Erythroblast (primary cell): ENCODE data around the gene INF2.

Experiments
- GATA1 ChIP-seq: IDR thresholded peaks from 2 replicates; pipeline ENCODE4 v1.6.1; 2011; ENCODE audit warnings: low read depth, mild to moderate bottlenecking, control low read depth, low read length, moderate library complexity
- POLR2A ChIP-seq: IDR thresholded peaks from 2 replicates; pipeline ENCODE4 v1.6.1; 2011; ENCODE audit warnings: mild to moderate bottlenecking, low read length

DNA sequence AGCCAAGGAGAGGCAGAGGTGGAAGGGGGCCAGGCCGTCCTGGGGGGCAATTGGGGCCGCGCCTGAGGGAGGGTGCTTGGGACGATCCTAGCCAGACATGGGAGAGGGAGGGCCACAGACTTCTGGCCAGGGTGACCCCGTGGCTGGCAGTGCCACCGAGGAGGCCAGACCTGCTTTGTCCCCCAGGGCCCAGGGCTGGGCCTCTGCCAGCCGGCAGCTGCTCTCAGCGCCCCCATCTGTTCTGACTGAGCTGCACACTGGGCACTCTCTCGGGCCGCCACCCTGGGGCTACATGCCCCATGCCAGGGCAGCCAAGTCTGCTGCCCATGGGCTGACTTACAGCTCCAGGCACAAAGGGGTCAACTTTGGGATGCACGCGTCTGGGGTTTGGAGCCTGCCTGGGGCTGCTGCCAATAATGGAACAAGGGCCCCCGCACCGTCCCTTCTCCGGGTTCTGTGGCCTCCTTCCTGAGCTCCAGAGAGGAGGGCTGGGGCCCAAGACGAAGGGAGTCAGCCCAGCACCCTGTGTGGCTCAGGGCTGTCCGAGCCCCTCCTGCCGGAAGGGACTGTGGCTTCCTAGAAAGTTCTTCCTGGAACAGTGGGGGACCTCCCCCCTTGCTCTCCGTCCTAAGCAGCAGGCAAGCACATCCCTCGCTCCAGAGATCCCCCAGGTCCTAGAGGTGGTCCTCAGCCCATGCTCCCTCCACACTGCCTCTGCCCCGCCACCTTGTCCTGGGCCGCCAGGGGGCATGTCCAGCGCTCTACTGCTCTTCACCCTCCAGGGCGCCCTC lies 35.8 kb downstream of the INF2 start:
- TF ChIP-seq POLR2A (no peak), GATA1 (no peak)
